ENCODE results near the gene MYADM.

Gene MYADM

DNA sequence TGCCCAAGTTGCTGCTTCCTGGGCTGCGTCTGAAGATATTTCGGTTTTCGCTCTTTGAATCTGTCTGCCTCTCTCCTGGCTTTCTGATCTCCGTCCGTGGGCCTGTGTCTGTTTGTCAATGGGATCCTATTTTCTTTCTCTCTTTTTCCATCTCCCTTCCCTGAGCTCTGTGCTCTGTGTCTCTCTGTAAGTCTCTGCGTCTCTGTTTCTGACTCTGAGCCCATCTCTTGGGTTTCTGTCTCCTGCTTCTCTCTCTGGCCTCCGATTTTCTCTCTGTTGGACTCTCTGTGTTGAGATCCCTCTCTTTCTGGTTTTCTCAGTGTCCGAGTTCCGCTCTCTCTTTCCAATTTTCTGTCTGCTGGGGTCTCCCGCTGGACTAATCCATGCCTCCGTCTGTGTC, 16.1 kb downstream of the MYADM start:
- H3K4me3 ChIP-seq (ENCODE audit: control insufficient read depth in 1 of 7, extremely low read depth in 1 of 7, insufficient read depth in 4 of 7, low read depth in 2 of 7, low read length in 6 of 7), result no peak overlapping the region
- DNase-seq, result no peak
- peaks cover 7 to 29% (median 25%) of the 10 kb centered on the region in 4 experiments for H3K4me1 ChIP-seq (ENCODE audit: control extremely low read depth in 1 of 4, control insufficient read depth in 4 of 4, insufficient read depth in 4 of 4, low read length in 3 of 4)
- H3K9me3 ChIP-seq (ENCODE audit: control extremely low read depth in 1 of 5, control insufficient read depth in 4 of 5, insufficient read depth in 2 of 5, low read depth in 1 of 5, low read length in 4 of 5), result no peaks in the 10 kb centered on the region
- no peaks in the 10 kb centered on the region for H3K36me3 ChIP-seq (ENCODE audit: control insufficient read depth in 4 of 4, insufficient read depth in 4 of 4, low read length in 3 of 4)
- CTCF ChIA-PET, result interaction anchor here (0.8 to 1.9 kb wide), 6 partner anchors 12 to 212 kb away, joined by 3 to 6 read pairs (median 3); no protein-coding TSS in a partner anchor
- H3K27me3 ChIP-seq (replicated peaks in 2 of 5; ENCODE audit: control insufficient read depth in 4 of 5, insufficient read depth in 5 of 5, low read length in 4 of 5), result peaks cover 9 to 73% (median 36%) of the 10 kb centered on the region in 5 experiments
- 26% methylated on average over 11 of the region's 11 CpGs for WGBS (ENCODE audit: insufficient coverage)
- POLR2A ChIA-PET, result interaction anchor here (1.3 kb wide), 1 partner anchor 15 kb away, joined by 3 read pairs; no protein-coding TSS in a partner anchor
- H3K27ac ChIP-seq (ENCODE audit: insufficient read depth in 1 of 2, low read depth in 1 of 2, low read length in 2 of 2, poor library complexity in 1 of 2, severe bottlenecking in 2 of 2), result no peak overlapping the region

DNA sequence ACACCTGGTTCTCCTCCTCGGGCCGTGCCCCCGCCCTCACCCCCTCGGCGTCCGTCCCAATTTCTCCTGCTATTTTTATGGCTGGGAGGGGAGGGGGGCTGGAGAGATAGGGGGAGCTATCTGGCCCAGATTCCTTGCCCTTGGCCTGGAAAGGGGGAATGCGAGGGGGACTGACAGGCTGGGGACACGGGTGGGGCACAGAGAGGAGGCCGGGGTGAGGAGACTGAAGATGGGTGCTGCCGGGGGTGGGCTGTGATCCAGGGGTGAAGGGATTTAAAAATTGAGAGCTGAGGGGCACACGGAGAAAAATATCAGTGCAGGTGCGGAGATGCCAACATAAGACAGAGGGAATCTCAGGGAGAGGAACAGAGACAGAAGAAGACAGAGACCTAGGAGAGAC, 16.6 kb downstream of the MYADM start:
- Histone ChIP-seq H3K9me3 (ENCODE audit: control extremely low read depth in 1 of 5, control insufficient read depth in 4 of 5, insufficient read depth in 2 of 5, low read depth in 1 of 5, low read length in 4 of 5) (no peaks in the 10 kb centered on the region), H3K36me3 (ENCODE audit: control insufficient read depth in 4 of 4, insufficient read depth in 4 of 4, low read length in 3 of 4) (no peaks in the 10 kb centered on the region), H3K27ac (ENCODE audit: insufficient read depth in 1 of 2, low read depth in 1 of 2, low read length in 2 of 2, poor library complexity in 1 of 2, severe bottlenecking in 2 of 2) (no peak overlapping the region), H3K27me3 (replicated peaks in 2 of 5; ENCODE audit: control insufficient read depth in 4 of 5, insufficient read depth in 5 of 5, low read length in 4 of 5) (peaks cover 9 to 74% (median 36%) of the 10 kb centered on the region in 5 experiments), H3K4me1 (ENCODE audit: control extremely low read depth in 1 of 4, control insufficient read depth in 4 of 4, insufficient read depth in 4 of 4, low read length in 3 of 4) (peaks cover 4 to 25% (median 20%) of the 10 kb centered on the region in 4 experiments), H3K4me3 (ENCODE audit: control insufficient read depth in 1 of 7, extremely low read depth in 1 of 7, insufficient read depth in 4 of 7, low read depth in 2 of 7, low read length in 6 of 7) (no peak overlapping the region)
- CTCF ChIA-PET, result interaction anchor here (0.8 to 1.9 kb wide), 4 partner anchors 13 to 146 kb away, joined by 3 to 7 read pairs (median 6); no protein-coding TSS in a partner anchor
- no peak for DNase-seq
- 63% methylated on average over 6 of the region's 12 CpGs for WGBS (ENCODE audit: insufficient coverage)
- POLR2A ChIA-PET, result no interaction called here

DNA sequence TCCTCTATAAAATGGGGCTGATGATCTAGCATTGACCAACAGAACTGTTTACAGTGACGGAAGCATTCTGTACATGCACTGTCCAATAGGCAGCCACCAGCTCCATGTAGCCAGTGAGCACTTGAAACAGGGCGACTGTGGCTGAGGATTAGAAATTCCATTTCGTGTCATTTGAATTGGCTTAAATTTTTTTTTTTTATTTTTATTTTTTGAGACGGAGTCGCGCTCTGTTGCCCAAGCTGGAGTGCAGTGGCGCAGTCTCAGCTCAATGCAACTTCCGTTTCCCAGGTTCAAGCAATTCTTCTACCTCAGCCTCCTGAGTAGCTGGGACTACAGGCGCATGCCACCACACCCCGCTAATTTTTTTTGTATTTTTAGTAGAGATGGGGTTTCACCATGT, 17.4 kb downstream of the MYADM start:
- no peak for DNase-seq
- Histone ChIP-seq H3K4me3 (ENCODE audit: control insufficient read depth in 1 of 7, extremely low read depth in 1 of 7, insufficient read depth in 4 of 7, low read depth in 2 of 7, low read length in 6 of 7) (no peak overlapping the region), H3K27me3 (replicated peaks in 2 of 5; ENCODE audit: control insufficient read depth in 4 of 5, insufficient read depth in 5 of 5, low read length in 4 of 5) (peaks cover 6 to 71% (median 33%) of the 10 kb centered on the region in 5 experiments), H3K36me3 (ENCODE audit: control insufficient read depth in 4 of 4, insufficient read depth in 4 of 4, low read length in 3 of 4) (no peaks in the 10 kb centered on the region), H3K4me1 (ENCODE audit: control extremely low read depth in 1 of 4, control insufficient read depth in 4 of 4, insufficient read depth in 4 of 4, low read length in 3 of 4) (peaks cover 0 to 24% (median 15%) of the 10 kb centered on the region in 4 experiments), H3K9me3 (ENCODE audit: control extremely low read depth in 1 of 5, control insufficient read depth in 4 of 5, insufficient read depth in 2 of 5, low read depth in 1 of 5, low read length in 4 of 5) (no peaks in the 10 kb centered on the region), H3K27ac (ENCODE audit: insufficient read depth in 1 of 2, low read depth in 1 of 2, low read length in 2 of 2, poor library complexity in 1 of 2, severe bottlenecking in 2 of 2) (no peak overlapping the region)
- ChIA-PET POLR2A (no interaction called here), CTCF (interaction anchor here (1.3 to 1.9 kb wide), 3 partner anchors 138 to 145 kb away, joined by 5 to 7 read pairs (median 6); no protein-coding TSS in a partner anchor)
- over 99% methylated on average over 6 of the region's 10 CpGs for WGBS (ENCODE audit: insufficient coverage)

DNA sequence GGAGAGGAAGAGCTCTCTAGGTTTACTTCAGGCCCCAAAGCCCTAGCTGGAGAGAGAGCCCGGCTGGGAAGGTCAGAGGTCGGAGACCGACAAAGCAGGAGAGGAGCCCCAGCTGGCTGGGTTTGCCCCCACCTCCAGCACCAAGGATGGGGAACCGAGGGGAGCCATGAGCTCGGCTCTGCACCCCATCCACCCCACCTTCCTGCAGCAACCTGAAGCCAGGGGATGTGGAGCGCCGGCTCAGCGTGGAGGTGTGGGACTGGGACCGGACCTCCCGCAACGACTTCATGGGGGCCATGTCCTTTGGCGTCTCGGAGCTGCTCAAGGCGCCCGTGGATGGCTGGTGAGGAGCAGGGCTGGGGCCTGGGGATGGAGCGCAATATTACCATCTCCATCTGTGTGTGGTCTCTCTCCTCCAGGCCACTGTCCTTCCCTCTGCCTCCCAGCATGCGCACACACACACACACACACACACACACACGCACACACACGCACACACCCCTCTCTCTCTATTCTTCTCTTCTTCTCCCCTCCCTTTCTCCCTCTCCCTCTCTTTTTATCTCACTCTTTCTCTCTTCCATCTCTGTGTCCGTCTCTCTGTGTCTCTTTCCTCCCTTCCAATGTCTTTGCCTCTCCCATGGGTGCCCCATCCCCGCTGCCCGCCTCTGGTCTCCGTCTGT, 24.8 kb downstream of the MYADM start:
- Histone ChIP-seq H3K9me3 (ENCODE audit: control extremely low read depth in 1 of 5, control insufficient read depth in 4 of 5, insufficient read depth in 2 of 5, low read depth in 1 of 5, low read length in 4 of 5) (no peaks in the 10 kb centered on the region), H3K27ac (ENCODE audit: insufficient read depth in 1 of 2, low read depth in 1 of 2, low read length in 2 of 2, poor library complexity in 1 of 2, severe bottlenecking in 2 of 2) (no peak overlapping the region), H3K27me3 (replicated peaks in 2 of 5; ENCODE audit: control insufficient read depth in 4 of 5, insufficient read depth in 5 of 5, low read length in 4 of 5) (peaks cover 0 to 47% (median 8%) of the 10 kb centered on the region in 5 experiments), H3K4me1 (ENCODE audit: control extremely low read depth in 1 of 4, control insufficient read depth in 4 of 4, insufficient read depth in 4 of 4, low read length in 3 of 4) (peaks cover 0 to 5% (median 0%) of the 10 kb centered on the region in 4 experiments), H3K4me3 (ENCODE audit: control insufficient read depth in 1 of 7, extremely low read depth in 1 of 7, insufficient read depth in 4 of 7, low read depth in 2 of 7, low read length in 6 of 7) (no peak overlapping the region), H3K36me3 (ENCODE audit: control insufficient read depth in 4 of 4, insufficient read depth in 4 of 4, low read length in 3 of 4) (no peaks in the 10 kb centered on the region)
- ChIA-PET CTCF (no interaction called here), POLR2A (no interaction called here)
- DNase-seq, result no peak
- WGBS (ENCODE audit: insufficient coverage), result 77% methylated on average over 16 of the region's 23 CpGs

DNA sequence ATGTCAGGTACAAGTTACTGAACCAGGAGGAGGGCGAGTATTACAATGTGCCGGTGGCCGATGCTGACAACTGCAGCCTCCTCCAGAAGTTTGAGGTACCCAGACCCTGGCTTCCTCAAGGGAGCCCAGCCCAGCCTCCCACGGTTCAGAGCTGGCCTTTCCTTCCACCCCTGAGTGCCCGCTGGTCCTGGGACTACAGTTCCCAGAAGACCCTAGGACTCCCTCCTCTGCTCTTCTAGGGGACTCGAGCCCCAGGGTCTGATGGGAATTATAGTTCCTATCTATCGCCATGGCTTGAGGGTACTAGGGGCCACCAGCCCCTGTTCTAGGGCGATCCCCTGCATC, 25.3 kb downstream of the MYADM start:
- Histone ChIP-seq H3K9me3 (ENCODE audit: control extremely low read depth in 1 of 5, control insufficient read depth in 4 of 5, insufficient read depth in 2 of 5, low read depth in 1 of 5, low read length in 4 of 5) (no peaks in the 10 kb centered on the region), H3K4me3 (ENCODE audit: control insufficient read depth in 1 of 7, extremely low read depth in 1 of 7, insufficient read depth in 4 of 7, low read depth in 2 of 7, low read length in 6 of 7) (no peak overlapping the region), H3K4me1 (ENCODE audit: control extremely low read depth in 1 of 4, control insufficient read depth in 4 of 4, insufficient read depth in 4 of 4, low read length in 3 of 4) (peaks cover 0 to 5% (median 0%) of the 10 kb centered on the region in 4 experiments), H3K27me3 (replicated peaks in 2 of 5; ENCODE audit: control insufficient read depth in 4 of 5, insufficient read depth in 5 of 5, low read length in 4 of 5) (peaks cover 0 to 52% (median 10%) of the 10 kb centered on the region in 5 experiments), H3K36me3 (ENCODE audit: control insufficient read depth in 4 of 4, insufficient read depth in 4 of 4, low read length in 3 of 4) (no peaks in the 10 kb centered on the region), H3K27ac (ENCODE audit: insufficient read depth in 1 of 2, low read depth in 1 of 2, low read length in 2 of 2, poor library complexity in 1 of 2, severe bottlenecking in 2 of 2) (no peak overlapping the region)
- ChIA-PET POLR2A (no interaction called here), CTCF (no interaction called here)
- 65% methylated on average over 8 of the region's 8 CpGs for WGBS (ENCODE audit: insufficient coverage)
- peak in 1 of 3 donors; percentile 22 for DNase-seq

DNA sequence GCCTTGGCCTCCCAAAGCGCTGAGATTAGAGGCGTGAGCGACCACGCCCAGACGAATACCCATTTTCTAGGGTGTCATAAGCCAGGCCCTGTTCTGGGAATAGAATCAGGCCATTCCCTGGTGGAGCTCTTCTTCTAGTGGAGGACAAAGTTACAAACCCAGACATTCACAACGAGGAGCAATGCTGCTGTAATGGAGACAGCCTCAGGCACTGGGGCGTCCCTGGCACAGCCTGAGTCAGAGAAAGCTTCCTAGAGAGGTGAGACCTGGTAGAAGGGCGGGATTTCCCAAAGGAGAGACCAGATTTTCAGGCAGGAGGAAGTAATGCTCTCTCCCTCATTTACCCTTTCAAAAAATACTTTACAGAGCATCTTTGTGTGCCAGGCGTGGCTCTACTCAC, 27.0 kb downstream of the MYADM start:
- H3K4me1 ChIP-seq (ENCODE audit: control extremely low read depth in 1 of 4, control insufficient read depth in 4 of 4, insufficient read depth in 4 of 4, low read length in 3 of 4), result peaks cover 0 to 4% (median 0%) of the 10 kb centered on the region in 4 experiments
- H3K9me3 ChIP-seq (ENCODE audit: control extremely low read depth in 1 of 5, control insufficient read depth in 4 of 5, insufficient read depth in 2 of 5, low read depth in 1 of 5, low read length in 4 of 5), result no peaks in the 10 kb centered on the region
- POLR2A ChIA-PET, result no interaction called here
- CTCF ChIA-PET, result no interaction called here
- H3K27ac ChIP-seq (ENCODE audit: insufficient read depth in 1 of 2, low read depth in 1 of 2, low read length in 2 of 2, poor library complexity in 1 of 2, severe bottlenecking in 2 of 2), result no peak overlapping the region
- no peaks in the 10 kb centered on the region for H3K36me3 ChIP-seq (ENCODE audit: control insufficient read depth in 4 of 4, insufficient read depth in 4 of 4, low read length in 3 of 4)
- H3K4me3 ChIP-seq (ENCODE audit: control insufficient read depth in 1 of 7, extremely low read depth in 1 of 7, insufficient read depth in 4 of 7, low read depth in 2 of 7, low read length in 6 of 7), result no peak overlapping the region
- WGBS (ENCODE audit: insufficient coverage), result 94% methylated on average over 6 of the region's 9 CpGs
- DNase-seq, result no peak
- H3K27me3 ChIP-seq (replicated peaks in 2 of 5; ENCODE audit: control insufficient read depth in 4 of 5, insufficient read depth in 5 of 5, low read length in 4 of 5), result peaks cover 0 to 63% (median 16%) of the 10 kb centered on the region in 5 experiments

DNA sequence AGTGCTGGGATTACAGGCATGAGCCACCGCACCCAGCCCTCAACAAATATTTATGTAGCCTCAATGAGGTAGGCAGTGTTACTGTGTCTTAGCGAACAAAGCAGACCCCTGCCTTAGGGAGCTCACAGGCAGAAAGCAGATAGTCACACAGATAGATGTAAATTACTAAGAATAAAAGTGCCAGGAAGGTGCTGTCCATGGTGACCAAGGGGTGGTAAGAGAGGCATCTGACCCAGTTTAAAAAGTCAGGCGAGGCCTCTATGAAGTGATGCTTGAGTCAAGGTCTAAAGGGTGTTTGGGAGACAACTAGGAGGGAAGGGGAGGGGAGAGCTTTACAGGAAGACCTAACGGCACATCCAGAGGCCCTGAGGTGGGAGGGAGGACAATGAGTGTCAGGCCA, 29.0 kb downstream of the MYADM start:
- CTCF ChIA-PET, result interaction anchor here (0.8 to 1.4 kb wide), 2 partner anchors 10 to 17 kb away, joined by 3 read pairs; no protein-coding TSS in a partner anchor
- WGBS (ENCODE audit: insufficient coverage), result 58% methylated on average over 2 of the region's 4 CpGs
- H3K27me3 ChIP-seq (replicated peaks in 2 of 5; ENCODE audit: control insufficient read depth in 4 of 5, insufficient read depth in 5 of 5, low read length in 4 of 5), result peaks cover 0 to 67% (median 16%) of the 10 kb centered on the region in 5 experiments
- H3K4me3 ChIP-seq (ENCODE audit: control insufficient read depth in 1 of 7, extremely low read depth in 1 of 7, insufficient read depth in 4 of 7, low read depth in 2 of 7, low read length in 6 of 7), result no peak overlapping the region
- POLR2A ChIA-PET, result no interaction called here
- H3K9me3 ChIP-seq (ENCODE audit: control extremely low read depth in 1 of 5, control insufficient read depth in 4 of 5, insufficient read depth in 2 of 5, low read depth in 1 of 5, low read length in 4 of 5), result no peaks in the 10 kb centered on the region
- no peaks in the 10 kb centered on the region for H3K4me1 ChIP-seq (ENCODE audit: control extremely low read depth in 1 of 4, control insufficient read depth in 4 of 4, insufficient read depth in 4 of 4, low read length in 3 of 4)
- H3K27ac ChIP-seq (ENCODE audit: insufficient read depth in 1 of 2, low read depth in 1 of 2, low read length in 2 of 2, poor library complexity in 1 of 2, severe bottlenecking in 2 of 2), result no peak overlapping the region
- no peak for DNase-seq
- H3K36me3 ChIP-seq (ENCODE audit: control insufficient read depth in 4 of 4, insufficient read depth in 4 of 4, low read length in 3 of 4), result no peaks in the 10 kb centered on the region

All from common myeloid progenitor, CD34-positive (primary cell).